PC-9 (cell line): ENCODE results near the gene EMP1.

ENCODE experiments used
- EZH2 ChIP-seq: fragments of 200-600 bp; sonication (generic); IDR thresholded peaks from 2 replicates; pipeline ENCODE4 v1.8.0; 2017; ENCODE audit warnings: antibody characterized with exemption, low read depth
- TF ChIP-seq, protein P1 (sequence below): fragments of 200-600 bp; sonication (generic); conservative IDR thresholded peaks from 2 replicates; pipeline ENCODE4 v1.6.1; 2017; ENCODE audit warnings: mixed run types, antibody characterized with exemption, mild to moderate bottlenecking, moderate library complexity

GRCh38 chr12:13154027-13154538 lies 42.4 kb upstream of the EMP1 start:
- TF ChIP-seq, protein P1, sequence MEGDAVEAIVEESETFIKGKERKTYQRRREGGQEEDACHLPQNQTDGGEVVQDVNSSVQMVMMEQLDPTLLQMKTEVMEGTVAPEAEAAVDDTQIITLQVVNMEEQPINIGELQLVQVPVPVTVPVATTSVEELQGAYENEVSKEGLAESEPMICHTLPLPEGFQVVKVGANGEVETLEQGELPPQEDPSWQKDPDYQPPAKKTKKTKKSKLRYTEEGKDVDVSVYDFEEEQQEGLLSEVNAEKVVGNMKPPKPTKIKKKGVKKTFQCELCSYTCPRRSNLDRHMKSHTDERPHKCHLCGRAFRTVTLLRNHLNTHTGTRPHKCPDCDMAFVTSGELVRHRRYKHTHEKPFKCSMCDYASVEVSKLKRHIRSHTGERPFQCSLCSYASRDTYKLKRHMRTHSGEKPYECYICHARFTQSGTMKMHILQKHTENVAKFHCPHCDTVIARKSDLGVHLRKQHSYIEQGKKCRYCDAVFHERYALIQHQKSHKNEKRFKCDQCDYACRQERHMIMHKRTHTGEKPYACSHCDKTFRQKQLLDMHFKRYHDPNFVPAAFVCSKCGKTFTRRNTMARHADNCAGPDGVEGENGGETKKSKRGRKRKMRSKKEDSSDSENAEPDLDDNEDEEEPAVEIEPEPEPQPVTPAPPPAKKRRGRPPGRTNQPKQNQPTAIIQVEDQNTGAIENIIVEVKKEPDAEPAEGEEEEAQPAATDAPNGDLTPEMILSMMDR: no peak
- TF ChIP-seq EZH2: no peak
